HG03060 (cell line): ENCODE measurements around the gene SIPA1L3.
"Not testable (repeated sequence)": the region's sequence is repeated elsewhere in the genome, so short reads cannot be mapped to it uniquely, and the experiment has no call there.

Experiments
- ATAC-seq: cut with Tn5 transposase; IDR thresholded peaks from one replicate; pipeline ENCODE4 v1.9.1; 2021; ENCODE audit warnings: low read depth, moderate number of reproducible peaks; ENCODE audit not compliant: unreplicated experiment

The SIPA1L3 gene

DNA sequence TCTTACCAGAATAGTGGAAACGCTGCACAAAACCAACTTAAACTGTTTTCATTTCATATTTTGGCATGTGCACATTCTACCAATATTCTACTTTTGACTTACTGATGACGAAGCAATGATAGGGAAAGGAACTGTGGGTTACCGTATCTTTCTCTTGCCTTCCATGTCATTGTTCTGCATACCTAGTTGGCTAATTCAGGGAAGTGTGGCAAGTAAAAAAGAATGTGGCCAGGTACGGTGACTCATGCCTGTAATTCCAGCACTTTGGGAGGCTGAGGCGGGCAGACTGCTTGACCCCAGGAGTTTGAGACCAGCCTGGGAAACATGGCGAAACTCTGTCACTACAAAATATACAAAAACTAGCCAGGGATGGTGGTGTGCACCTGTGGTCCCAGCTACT lies 108.2 kb downstream of the SIPA1L3 start:
- ATAC-seq, result no peak

- ATAC-seq, result no peak
These were observed 108.8 kb downstream of the SIPA1L3 start for GRCh38 chr19:38015761-38016160.

- ATAC-seq, result no peak
These were observed 110.6 kb downstream of the SIPA1L3 start for GRCh38 chr19:38017401-38018151.

DNA sequence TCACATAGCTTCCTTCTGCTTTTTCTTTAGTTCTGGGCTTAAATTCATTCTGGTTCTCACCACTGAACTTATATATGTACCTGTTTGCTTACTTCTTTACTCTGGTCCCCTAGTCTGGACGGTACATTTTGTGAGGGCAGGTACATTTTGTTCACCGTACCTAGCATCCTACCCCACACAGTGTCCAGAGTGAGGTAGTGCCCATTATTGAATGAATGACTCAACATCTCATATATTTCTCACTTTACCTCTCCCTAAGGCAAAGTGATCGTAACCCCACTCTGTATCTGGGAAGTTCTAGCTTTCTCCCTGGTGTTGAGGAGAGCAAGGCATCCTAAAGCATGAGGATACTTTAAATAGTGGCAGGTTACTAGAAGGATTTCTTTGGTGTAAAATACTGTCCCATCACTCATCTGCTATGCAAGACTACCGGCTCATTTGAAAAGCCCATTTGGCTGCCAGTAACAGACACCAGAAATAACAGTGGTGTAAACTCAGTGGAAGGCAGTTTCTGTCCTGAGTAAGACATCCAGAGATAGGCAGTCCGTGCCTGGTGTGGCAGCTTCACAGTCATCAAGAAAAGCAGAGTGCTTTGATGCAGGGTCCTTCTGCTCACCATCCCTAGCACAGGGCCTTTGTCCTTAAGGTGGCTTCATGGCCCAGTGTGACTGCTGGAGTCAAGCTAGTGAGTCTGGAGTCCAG lies 111.8 kb downstream of the SIPA1L3 start:
- no peak for ATAC-seq

GRCh38 chr19:38019396-38019724 lies 112.4 kb downstream of the SIPA1L3 start:
- ATAC-seq, result no peak

DNA sequence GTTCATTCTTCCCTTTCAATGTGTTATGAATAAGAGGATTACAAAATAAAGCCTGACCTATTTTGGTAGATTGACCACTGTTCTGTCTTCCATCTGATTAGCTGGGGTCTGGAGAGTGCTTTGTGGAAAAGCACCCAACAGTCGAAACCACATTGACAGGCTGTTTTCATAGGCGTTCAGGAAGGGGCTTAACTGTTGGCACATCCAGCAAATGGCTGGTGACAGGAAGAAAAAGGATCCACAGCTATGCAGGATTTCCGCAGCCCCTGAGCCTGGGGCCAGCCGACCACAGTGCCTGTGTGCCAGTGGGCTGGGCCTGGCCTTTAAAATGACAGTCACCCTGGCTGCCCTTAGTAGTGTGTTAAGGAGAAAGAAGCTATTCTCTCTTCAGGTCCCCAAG lies 113.3 kb downstream of the SIPA1L3 start:
- ATAC-seq, result no peak

- no peak for ATAC-seq
These were observed 114.3 kb downstream of the SIPA1L3 start for GRCh38 chr19:38021352-38021751.

GRCh38 chr19:38022791-38023670 lies 116.0 kb downstream of the SIPA1L3 start:
- ATAC-seq, result no peak

DNA sequence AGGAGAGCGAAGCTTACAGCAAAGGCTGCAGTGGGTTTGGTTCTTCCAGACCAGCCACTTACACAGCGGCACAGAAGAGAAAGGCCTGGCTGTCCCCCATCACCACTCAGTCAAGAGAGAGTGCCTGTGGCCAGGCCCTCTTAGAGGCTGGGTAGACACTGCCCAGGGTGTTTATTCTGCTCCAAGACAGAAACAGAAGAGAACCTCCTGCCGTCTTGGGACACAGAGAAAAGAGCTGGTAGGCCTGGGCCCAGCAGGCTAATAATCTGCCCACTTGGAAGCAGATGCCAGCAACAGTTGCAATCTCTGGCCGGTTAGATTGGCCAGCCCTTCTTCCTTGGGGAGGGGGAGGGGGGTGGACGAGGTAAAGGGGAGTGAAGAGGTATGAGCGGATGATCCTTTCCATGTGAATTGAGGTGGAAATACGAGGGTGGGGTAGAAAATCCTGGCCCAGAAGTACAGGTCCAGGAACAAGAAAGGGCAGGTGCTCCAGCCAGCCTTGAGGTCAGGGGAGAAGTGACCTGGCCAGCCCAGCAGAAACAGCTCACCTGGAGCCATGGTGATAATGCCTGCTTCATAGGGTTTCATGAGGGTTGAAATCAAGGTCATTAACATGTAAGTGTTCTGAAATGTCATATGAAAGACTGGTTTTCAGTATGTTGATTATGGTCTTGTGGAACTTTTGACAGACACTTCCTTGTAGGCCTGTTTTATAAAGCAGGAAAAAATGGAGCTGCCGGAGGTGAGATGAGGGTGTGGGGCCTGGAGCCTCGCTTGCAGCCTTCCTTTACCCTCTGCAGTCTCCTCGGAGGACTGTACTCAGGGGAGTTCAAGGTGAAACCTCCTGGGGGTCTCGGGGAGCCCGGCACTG lies 116.9 kb downstream of the SIPA1L3 start:
- no peak for ATAC-seq

DNA sequence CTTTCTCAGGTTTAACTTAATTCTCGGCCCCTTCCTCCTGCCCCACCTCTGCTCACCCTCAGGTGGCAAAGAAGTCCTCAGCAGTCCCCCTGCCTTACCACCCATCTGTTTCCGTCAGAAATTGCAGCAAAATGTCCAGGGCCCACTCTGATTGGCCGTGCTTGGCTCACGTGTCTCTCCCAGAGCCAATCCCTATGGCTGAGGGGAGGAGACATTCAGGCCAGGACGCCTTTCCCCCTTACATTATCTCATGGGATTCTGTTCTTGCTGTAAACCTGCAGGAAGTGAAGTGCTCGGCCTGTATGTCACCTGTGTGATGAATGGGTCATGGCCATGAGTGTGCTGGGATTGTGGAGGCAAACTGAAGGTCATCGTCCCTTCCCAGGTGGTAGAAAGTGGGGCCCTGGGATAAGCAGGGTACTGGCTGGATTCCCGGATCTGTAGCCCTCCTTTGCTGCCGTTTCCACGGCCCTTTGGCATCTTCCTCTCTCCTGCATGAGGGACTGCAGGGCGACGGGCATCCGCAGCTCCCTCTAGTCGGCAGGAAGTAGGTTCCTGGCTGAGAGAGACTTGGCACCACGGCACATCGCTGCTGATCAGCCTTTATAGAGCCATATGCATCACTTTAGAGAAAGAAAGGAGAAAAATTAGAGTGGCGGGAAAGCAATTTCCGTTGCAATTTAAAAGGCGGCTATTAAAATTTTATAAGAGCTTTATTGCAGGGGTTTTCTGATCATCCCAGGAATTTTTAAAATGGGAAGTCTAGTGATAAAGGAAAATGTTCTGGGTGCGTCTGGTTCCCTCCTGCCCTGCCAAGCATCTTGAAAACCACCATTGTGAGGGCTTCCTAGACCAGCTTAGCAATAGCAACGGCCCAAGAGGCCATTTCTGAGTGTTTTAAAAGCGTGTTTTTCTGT lies 118.2 kb downstream of the SIPA1L3 start:
- no peak for ATAC-seq

DNA sequence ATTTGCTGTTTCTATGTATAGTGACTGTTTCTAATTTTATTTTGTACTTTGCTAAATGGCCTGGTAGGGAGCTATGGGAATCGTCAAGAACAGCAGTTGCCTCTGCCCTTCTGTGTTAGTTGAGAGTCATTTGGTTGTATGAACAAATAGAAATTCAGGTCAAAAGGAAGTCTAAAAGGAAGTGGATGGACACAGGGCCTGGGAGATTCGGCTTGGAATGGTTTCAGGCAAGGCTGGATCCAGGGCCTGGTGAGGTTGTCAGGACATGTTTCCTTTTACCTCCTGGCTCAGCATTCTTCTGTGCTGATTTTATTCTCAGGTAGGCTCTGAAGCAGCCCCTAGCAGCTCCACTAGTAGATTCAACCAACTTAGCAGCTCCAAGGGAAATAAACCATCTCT lies 118.9 kb downstream of the SIPA1L3 start:
- no peak for ATAC-seq

- no peak for ATAC-seq
These were observed 122.0 kb downstream of the SIPA1L3 start for GRCh38 chr19:38028913-38029510.

GRCh38 chr19:38030001-38030400 lies 123.0 kb downstream of the SIPA1L3 start:
- not testable (repeated sequence) for ATAC-seq

DNA sequence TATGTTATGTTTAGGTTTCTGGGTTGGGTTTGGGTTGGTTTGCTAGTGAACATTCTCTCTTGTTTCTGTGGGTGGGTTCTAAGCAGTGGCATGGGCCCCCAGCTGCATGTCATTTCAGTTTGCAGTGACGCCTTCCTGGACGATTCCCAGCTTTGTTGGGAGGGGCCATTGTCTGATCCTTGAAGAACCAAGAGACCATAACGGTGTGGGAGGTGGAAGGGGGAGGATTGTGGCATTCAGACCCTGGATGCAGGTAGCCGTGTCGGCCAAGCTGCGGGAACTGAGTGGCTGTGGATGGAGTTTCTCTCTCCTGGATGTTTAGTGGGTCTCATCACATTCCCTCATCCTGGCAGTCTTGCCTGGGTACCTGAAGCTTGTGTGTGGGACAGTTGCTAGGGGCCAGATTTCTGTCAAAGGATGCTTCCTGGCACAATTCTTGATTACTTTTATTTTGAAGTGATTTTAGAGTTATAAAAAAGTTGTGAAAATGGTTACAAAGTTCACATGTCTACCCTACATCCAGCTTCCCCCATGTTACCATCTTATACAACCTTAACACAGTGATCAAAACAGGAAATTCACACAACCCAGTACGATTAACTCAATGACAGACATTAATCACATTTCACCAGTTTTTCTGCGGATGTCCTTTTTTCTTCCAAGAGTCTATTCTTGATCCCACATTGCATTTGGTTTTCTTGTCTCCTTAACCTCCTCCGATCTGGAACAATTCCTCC lies 123.8 kb downstream of the SIPA1L3 start:
- no peak for ATAC-seq

DNA sequence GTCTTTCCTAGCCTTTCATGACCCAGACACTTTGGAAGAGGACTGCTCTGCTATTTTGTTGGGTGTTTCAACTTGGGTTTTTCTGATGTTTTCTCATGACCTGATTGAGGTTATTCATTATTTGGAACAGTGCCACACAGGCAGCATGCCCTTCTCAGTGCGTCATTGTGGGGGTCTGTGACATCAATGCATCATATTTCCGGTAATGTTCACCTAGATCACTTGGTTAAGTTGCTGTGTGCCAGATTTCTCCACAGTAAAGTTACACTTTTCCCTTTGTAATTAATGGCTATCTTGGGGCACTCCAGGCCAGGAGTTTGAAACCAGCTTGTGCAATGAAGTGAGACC lies 124.4 kb downstream of the SIPA1L3 start:
- no peak for ATAC-seq

GRCh38 chr19:38032151-38032550 lies 125.1 kb downstream of the SIPA1L3 start:
- ATAC-seq, result no peak

DNA sequence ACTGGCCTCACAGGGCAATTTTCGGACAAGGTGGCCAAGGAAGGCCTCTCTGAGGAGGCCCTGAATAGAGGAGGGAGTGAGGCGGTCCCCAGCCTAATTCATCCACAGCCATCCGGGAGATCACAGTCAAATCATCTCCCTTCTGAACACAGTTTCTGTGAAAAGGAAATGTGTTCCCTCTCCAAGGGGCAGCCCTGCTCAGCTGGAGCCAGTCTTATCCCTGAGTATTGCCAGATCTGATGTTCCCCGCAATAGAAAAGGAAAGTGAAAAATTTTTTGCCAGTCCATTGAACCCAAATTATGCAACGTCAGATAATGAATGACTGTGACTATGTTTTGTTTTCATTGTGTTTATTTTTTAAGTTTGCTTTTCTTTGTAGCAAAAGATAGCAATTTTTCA lies 125.9 kb downstream of the SIPA1L3 start:
- ATAC-seq, result no peak
